Esophagus squamous epithelium (tissue), 4 donors: ENCODE results near the gene MADCAM1.

ENCODE experiments used
- CTCF ChIP-seq, 6 experiments: fragments of 450-650 bp in 4 of 6; fragments of 200-600 bp in 2 of 6; sonication (generic) in 2 of 6; IDR thresholded peaks; one replicate each; pipeline ENCODE4 v1.5.1; 2016 to 2019; ENCODE audit warnings: antibody characterized with exemption in 6 of 6, mild to moderate bottlenecking in 4 of 6, moderate library complexity in 4 of 6
- POLR2A ChIP-seq, 4 donors: fragments of 450-650 bp; IDR thresholded peaks; one replicate each; pipeline ENCODE4 v1.6.1; 2017; ENCODE audit warnings: antibody characterized with exemption in 4 of 4, mild to moderate bottlenecking in 4 of 4, moderate library complexity in 3 of 4

- TF ChIP-seq CTCF (IDR thresholded peaks at IDR 0.05) (peak in 3 of 6 experiments; percentile 19 to 62 (median 22)), POLR2A (IDR thresholded peaks at IDR 0.05) (peak in 3 of 4 donors; percentile 82 to 89 (median 86))
These were observed 7.5 kb upstream of the MADCAM1 start for GRCh38 chr19:488505-489417.
